Ecto neural progenitor cell (in vitro differentiated cells): Measurements from ENCODE around the gene FAM120B.
A peak's percentile ranks its signal among the peaks of the same experiment; 100 is the strongest.
"Not testable (repeated sequence)": the region's sequence is repeated elsewhere in the genome, so short reads cannot be mapped to it uniquely, and the experiment has no call there.

Experiments
- DNase-seq: peaks from one replicate; pipeline ENCODE4 v3.0.0-alpha.2; 2018; ENCODE audit warnings: low spot score

Gene FAM120B, protein sequence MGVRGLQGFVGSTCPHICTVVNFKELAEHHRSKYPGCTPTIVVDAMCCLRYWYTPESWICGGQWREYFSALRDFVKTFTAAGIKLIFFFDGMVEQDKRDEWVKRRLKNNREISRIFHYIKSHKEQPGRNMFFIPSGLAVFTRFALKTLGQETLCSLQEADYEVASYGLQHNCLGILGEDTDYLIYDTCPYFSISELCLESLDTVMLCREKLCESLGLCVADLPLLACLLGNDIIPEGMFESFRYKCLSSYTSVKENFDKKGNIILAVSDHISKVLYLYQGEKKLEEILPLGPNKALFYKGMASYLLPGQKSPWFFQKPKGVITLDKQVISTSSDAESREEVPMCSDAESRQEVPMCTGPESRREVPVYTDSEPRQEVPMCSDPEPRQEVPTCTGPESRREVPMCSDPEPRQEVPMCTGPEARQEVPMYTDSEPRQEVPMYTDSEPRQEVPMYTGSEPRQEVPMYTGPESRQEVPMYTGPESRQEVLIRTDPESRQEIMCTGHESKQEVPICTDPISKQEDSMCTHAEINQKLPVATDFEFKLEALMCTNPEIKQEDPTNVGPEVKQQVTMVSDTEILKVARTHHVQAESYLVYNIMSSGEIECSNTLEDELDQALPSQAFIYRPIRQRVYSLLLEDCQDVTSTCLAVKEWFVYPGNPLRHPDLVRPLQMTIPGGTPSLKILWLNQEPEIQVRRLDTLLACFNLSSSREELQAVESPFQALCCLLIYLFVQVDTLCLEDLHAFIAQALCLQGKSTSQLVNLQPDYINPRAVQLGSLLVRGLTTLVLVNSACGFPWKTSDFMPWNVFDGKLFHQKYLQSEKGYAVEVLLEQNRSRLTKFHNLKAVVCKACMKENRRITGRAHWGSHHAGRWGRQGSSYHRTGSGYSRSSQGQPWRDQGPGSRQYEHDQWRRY

DNA sequence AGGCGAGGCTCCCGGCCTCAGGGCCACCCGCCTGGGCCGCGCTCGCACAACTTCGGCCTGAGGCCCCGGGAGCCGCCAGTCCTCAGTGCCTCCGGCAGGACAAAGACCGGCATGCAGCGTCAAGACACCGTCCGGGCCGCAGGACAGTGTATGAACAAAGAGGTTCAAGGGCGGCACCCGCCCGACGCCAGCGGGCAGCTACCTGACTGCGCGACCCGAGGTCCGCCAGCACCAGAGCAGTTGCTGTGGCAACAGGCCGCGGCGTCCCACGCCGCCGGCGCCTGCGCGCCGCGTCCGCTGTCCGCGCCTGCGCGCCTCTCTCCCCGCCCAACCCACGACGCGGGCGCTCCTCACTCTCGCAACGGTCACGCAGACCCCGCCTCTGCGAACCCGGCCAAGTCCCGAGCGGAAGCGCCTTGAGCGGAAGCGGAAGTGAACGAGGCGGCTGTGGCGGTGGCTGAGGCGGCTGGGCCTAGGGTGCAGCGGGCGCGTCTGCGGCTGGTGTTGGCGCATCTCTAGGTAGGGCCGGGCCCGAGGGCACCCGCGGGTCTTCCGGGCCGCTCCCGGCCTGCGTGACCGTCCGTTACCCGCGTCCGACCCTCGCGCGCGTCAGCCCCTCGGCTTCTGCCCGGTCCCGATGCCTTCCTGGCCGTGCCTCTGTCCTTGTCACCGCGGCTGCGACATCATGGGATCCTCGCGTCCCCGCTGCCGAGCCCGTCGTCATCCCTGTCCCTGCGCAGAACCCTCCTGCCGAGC, at the start of gene FAM120B:
FAM120B (plus strand) TSS at position 435 of the 756 bp plus-strand sequence. CDS start 10,633 bp downstream, outside the sequence.
- peak; percentile 91 for DNase-seq

DNA sequence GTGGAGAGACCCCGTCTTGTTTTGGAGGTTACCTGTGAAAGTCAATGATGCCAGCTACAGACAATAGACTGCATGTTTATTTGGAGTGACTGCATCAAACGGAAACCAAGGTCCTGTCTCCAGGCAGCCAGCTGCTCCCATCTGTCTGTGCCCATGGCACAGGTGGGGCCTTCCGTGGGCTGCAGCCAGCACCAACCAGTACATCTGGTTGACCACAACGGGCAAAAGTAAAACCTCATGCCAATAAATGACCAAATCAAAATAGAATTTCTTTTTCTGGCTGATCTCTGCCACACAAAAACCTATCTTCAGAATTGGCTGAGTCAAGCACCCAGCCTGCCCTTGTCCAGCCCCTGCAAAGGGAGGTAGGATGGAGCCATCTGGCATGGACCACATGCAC, 49.2 kb upstream of the FAM120B start:
- DNase-seq: no peak

DNA sequence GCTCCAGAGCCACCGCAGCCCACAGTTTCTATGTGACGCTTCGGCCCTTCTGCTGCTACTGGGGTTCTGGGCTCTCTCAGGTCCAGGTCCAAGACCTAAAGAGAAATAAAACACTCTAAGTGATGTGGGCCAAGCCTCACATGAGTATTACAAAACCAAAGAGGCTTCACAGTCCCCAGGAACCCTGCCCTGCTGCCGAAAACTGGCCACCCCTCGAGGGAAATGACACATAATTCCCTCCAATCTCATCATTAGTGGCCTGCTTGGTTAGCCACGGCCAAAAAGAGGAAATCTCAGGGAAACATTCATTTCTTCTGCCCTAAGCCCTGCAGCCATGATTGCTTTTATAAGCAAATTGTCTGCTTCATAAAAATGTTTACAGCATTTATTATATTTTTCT, 48.2 kb upstream of the FAM120B start:
- no peak for DNase-seq

DNA sequence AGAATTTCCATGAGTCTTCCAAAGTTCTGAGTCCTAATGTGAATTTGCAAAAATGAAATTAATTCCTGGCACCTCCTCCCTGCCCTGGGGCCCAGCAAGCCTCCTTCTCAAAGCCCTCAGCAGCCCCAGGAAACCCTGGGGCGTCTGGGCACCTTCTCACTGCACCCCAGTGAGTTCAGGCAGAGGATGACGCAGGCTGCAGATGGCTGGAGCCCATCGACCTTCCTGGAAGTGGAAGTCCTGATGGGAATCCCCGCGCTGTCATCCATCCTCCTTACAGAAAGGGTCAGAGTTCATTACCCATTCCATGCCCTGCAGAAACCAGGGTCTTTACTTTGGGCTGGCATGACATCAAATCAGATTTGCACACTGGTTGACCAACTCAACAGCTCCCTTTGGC, 47.3 kb upstream of the FAM120B start:
- DNase-seq: no peak

DNA sequence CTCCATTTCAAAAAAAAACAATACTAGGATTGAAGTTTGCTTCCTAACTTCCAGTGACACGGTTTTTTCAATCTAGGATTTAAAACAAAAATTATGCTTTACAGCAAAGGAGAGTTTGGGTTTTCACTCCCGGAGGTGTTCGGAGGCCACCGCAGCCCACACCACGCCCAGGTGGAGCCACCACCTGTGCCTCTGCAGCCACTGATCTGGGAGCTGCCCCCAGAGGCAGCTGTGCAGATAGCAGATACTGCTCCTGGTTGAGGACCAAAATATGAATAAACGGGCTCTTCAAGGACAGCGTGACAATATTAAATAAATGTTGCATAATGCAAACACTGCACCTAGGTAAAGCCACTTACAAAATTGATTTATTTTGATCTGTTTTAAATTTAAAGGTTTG, 45.9 kb upstream of the FAM120B start:
- no peak for DNase-seq

DNA sequence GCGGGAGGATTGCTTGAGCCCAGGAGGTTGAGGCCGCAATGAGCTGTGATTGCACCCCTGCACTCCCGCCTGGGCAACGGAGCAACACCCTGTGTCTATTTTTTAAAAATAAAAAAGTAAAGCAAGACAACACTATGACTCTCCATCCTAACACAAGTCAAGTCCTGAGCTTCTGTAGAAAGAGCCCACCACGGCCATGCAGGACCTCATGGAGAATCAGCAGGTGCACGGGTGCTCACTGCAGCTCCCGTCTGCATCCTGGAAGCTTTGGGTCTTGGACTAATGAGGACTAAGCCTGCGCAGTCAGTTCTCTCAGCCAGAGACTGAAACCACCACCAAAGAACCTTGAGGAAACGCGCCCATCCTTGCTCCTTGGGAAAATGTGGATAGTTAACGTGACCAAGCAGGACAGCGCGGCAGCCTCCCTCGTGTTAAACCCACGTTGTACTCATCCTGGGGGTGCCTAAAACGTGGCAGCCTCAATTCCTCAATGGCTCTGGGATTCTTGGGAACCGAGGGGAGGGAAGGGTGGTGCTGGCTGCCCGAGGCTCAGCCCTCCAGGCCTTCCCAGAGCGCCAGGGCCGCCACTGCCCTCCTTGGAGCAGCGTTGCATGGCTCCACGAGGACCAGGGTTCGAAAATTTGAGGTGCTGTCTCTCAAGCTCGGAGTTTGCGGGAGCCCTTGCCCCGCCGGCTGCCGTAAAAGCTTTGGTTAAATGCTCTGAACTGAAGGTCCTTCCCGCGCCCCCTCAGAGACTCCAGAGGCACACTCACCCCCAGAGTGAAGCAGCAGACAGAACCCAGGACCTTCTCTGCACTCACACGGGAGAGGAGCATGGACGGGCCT, 44.7 kb upstream of the FAM120B start:
- DNase-seq: no peak

DNA sequence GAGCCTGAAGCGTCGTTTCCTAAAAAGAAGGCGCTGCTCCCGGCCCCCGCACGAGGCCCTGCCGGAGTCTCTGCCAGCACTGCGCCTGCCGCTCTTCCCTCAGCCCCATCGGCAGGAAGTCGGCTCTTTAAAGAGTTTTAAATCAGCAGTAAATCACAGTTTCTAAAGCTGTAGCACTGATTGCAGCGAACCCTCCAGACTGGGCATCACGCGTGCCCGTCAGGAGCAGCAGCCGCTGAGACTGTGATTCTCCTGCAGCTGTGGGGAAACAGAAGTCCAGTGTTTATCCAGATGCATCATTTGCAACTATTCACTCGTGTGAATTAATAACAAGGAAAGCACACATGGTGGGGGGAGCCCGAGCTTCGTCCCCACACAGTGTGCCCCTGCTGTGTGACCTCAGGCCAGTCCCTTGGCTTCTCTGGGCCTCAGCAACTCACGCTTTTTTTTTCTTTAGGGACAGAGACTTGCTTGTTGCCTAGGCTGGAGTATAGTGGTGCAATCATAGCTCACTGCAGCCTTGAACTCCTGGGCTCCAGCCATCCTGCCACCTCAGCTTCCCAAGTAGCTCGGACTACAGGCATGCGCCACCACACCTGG, 44.0 kb upstream of the FAM120B start:
- no peak for DNase-seq

DNA sequence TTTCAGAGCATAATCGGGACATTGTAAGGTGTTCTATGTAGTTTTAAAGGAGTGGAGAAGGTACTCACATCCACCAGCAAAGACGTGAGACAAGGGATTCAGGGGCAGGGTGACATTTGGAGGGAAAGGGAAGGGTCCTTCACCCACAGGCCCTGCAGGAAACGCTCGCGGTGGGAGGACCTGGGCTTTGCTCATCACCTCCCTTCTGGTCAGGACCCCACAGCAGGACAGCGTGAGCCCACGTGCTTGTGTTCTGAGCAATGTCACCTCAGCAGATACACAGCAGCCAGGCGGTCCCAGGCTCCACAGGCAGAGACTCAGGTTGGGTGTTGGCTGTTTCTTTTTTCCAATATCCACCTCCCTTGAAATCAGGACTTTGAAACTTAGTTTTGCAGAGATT, 43.1 kb upstream of the FAM120B start:
- no peak for DNase-seq

DNA sequence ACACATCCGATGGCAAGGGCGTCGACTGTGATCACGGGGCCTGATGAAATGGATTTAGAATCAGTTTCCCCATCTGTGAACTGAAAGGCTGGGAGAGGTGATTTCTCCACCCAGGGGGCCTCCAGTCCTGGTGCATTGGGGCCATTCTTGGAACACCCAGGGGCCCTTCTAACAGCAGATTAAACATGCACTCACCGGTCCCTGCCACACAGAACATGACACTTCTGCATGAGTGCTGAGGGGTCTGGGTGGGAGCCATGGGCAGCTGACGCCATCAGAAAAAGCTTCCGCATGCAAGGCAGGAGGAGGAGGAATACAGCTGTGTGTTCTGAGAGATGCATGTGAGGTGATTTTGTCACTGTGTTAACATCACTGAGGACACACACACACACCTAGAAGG, 42.5 kb upstream of the FAM120B start:
- no peak for DNase-seq

DNA sequence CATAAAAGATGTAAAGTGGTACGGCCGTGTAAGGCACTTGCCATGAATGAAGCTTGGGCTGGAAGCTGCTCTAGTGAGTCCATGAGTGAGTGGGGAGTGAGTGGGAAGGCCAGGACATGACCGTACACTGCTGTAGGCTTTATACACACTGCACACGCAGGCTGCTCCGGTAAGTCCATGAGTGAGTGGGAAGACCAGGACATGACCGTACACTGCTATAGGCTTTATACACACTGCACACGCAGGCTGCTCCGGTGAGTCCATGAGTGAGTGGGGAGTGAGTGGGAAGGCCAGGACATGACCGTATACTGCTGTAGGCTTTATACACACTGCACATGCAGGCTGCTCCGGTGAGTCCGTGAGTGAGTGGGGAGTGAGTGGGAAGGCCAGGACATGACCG, 41.9 kb upstream of the FAM120B start:
- DNase-seq: not testable (repeated sequence)

DNA sequence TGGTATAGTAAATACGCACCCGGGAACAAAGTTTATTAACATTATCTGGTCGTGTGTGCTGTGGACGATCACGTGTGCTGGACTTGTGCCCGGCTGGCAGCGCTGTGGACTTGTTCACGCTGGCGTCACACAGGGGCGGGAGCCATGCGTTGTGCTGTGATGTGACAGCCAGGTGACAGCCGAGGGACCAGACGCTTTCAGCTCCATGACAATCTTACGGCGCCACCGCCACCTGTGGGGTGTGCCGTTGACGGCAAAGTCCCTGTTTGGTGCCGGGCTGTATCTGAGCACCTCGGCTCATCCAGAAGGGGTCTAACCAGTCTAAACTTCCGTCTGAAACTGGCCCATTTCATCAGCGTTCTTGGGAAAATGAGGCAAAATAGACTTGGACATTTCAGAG, 40.9 kb upstream of the FAM120B start:
- DNase-seq: no peak

DNA sequence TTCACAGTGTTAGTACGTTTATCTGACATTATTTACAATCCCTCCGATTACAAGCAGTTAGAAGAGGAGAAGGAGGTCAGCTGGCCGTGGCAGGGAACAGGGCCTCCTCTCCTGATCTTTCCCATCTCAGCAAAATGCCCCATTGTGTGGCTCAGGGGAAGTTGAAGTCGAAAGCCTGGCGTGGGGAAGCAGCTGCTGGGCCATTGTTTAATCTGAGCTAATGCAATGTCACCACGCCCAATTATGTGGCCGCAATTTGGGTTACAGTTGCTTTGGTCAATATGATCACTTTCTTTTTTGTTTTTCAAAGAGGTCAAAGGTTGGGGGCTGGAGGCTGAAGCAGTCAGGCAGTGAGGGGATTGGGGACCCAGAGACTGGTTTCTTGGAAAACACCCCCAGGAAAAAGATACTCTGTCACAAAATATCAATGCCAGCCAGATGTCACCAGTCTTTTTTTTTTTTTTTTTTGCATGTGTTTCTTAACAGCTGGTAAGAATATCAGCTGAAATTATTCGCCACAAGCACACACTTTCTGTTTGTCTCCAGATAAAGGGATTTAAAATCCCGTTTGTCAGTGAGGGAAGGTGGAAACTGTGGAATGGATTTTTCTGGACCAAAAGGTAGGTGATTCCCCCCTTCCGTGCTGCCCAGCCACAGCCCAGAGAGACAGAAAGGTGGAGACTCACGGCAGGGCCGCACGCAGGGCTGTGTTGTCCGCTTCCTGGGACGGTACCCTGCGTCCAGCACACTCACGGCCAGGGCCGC, 40.3 kb upstream of the FAM120B start:
- DNase-seq: no peak

DNA sequence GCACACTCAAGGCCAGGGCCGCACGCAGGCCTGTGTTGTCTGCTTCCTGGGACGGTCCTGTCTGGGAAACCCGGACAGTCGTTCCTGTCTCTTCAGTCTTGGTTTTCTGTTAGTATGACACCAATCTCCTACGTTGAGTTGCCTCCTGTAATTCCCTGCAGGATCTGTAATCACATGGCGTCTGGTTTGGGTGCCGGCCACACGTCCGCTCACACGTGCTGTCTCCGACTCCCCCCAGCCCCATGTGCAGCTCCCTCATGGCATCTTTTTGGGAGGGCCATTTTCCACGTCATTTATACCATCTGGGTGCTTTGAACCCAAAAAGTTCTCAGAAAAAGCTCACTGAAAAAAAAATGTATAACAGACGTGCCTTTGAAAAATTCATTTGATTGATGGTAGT, 38.9 kb upstream of the FAM120B start:
- no peak for DNase-seq

DNA sequence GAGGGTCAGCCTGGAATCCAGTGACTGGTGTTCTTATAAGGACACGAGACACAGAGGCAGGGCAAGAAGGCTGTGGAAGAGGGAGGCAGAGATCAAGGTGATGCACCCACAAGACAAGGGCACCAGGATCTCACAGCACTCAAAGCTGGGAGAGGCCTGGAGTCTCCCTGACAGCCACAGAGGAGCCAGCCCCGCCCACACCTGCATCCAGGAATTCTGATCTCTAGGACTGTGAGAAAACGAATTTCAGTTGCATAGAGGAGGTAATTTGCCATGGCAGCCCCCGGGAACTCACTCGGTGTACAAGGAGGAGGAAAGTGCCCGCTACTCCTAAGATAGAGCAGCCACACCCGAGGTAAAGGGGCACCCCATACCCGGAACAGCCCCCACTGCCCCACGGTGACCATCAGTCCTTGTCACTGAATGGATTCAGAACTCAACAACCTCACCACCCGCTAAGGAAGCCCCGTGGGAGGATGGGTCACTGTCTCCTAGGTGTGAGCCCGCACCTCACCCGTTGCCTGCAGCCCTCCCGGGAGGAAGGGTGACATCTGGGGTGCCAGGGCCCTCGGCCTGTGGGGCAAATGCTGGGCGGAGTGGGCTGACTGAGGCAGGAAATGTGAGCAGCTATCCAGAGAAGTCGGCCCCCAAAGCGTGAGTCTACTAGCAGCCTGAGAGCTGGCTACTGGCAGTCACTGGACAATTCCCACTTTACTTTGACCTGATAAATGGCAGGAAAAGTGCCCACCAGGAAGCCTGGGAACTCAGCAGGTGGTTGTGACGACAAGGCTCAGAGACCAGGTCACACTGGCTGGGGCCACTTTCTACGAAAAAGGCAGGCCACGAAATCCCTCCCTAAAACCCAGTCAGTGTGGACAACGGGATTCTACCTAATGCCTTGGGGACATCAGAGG, 38.1 kb upstream of the FAM120B start:
- no peak for DNase-seq

DNA sequence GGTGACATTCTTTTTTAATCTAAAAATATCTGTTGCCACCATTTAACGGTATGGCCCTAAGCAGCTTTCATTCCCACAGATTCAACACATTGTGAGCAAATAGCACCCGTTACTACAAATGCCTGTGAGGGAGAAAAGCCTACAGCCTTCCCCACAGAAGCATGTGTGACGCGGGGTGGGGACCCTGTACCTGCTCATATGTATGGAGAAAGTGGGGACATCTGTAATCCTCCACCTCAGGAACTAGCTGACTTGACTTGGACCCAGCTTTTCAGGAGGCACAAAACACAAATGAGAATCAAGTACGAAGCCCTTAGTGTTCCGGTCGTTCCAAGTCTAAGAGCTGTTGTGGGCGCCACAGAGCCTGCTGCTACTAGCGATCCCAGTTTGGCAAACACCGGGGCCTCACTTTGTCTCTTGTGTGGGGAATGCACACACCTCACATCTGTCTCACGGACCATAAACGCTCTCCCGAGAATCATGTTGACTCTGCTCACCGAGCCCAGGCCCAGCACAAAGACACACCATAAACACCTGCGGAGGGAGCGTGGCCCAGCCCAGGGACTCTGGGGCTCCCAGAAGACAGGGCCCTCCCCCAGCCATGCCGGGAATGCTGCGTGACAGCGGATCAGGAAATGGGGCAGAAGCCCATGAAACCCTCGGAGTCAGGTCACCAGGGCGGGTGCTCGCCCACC, 37.3 kb upstream of the FAM120B start:
- DNase-seq: no peak

DNA sequence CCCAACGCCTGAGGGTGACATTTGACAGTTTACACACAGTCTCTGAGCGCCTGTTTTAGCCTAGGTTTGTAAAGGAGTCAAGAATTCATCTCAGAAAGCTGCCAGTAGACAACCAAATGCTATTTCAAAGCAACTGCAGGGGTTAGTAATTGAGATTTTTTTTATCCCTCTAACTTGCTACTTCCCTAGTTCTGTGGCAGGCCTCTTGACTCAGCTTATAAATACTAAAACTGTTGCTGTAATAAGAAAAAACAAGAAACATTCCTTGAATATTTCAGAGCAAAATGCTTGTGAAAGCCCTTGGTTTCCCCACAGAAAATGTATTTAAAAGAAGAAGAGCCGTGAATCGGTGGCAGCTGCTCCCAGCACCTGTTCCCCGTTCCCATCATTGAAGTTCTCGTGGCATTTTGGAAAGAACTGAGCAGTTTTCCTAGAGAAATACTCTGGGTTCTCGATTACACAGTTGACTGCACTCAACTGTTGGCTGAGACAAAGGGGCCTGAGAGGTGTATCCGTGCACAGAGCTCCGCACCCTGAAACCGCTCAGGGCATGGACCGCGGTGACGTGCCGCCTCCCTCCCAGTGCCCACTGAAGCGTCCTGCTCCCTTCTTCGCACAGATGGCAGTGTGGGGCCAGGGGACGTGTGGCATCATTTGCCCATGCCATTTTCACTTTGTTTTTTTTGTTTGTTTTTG, 36.6 kb upstream of the FAM120B start:
- no peak for DNase-seq

DNA sequence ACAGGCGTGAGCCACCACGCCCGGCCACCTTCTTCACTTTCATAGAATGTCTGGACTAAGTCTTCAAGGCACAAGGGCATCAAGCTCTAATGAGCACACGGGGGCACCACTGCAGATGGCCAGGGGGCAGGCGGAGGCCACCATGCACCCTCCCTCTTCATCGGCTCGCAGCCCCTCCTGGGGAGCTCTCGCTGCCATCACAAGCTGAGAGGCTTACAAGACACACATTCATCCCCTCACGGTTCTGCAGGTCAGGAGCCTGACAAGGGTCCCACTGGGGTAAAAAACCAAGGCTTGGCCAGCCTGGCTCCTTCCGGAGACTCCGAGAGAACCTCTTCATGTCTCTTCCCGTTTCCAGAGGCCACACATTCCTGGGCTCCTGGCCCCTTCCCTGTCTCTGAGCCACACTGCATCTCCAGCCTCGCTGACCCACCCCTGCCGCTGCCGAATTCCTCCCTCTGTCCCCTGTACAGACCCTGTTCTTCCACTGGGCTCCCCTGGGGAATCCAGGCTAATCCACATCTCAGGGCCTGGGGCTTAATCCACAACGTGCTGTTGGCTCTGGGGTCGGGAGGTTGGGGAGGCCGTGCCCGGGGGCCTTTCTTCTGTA, 35.5 kb upstream of the FAM120B start:
- no peak for DNase-seq
